H9 (cell line): ENCODE measurements around the gene PITPNM1. TPM values are rescaled to one million over a fixed set of nuclear protein-coding genes. Genes with fewer than 3 reads are reported as not detected.

ENCODE experiments used
- DNase-seq: peaks from one replicate; pipeline ENCODE4 v3.0.0-alpha.2; 2017
- H2AFZ ChIP-seq: one replicate; pipeline ENCODE4 v1.6.1; 2013; ENCODE audit warnings: mild to moderate bottlenecking, low read length, control low read depth, moderate library complexity
- H2AK5ac ChIP-seq: 2 replicates; pipeline ENCODE4 v1.6.1; 2013; ENCODE audit warnings: low read length, control low read depth, mixed read lengths; ENCODE audit not compliant: insufficient read length
- H2BK120ac ChIP-seq: one replicate; pipeline ENCODE4 v1.6.1; 2013; ENCODE audit warnings: low read depth, mild to moderate bottlenecking, low read length, control low read depth, inconsistent platforms; ENCODE audit not compliant: poor library complexity, severe bottlenecking
- H2BK12ac ChIP-seq: 2 replicates; pipeline ENCODE4 v1.6.1; 2013; ENCODE audit warnings: low read length, control low read depth, mixed read lengths, low read depth; ENCODE audit not compliant: insufficient read length
- H2BK15ac ChIP-seq: 2 replicates; pipeline ENCODE4 v1.6.1; 2013; ENCODE audit warnings: low read depth, low read length, control low read depth
- H2BK20ac ChIP-seq: one replicate; pipeline ENCODE4 v1.6.1; 2013; ENCODE audit warnings: low read depth, mild to moderate bottlenecking, low read length, control low read depth, inconsistent platforms; ENCODE audit not compliant: poor library complexity, severe bottlenecking
- H2BK5ac ChIP-seq: 2 replicates; pipeline ENCODE4 v1.6.1; 2013; ENCODE audit warnings: low read length, control low read depth, mixed read lengths; ENCODE audit not compliant: insufficient read length
- H3K14ac ChIP-seq: 2 replicates; pipeline ENCODE4 v1.6.1; 2013; ENCODE audit warnings: low read length, control low read depth; ENCODE audit not compliant: insufficient read depth
- H3K18ac ChIP-seq: 2 replicates; pipeline ENCODE4 v1.6.1; 2013; ENCODE audit warnings: low read depth, mild to moderate bottlenecking, mixed read lengths, low read length, control low read depth; ENCODE audit not compliant: insufficient read length
- H3K23ac ChIP-seq: 2 replicates; pipeline ENCODE4 v1.6.1; 2013; ENCODE audit warnings: low read length, control low read depth, mixed read lengths, low read depth; ENCODE audit not compliant: insufficient read length
- H3K23me2 ChIP-seq: 2 replicates; pipeline ENCODE4 v1.6.1; 2013; ENCODE audit warnings: low read depth, mild to moderate bottlenecking, mixed read lengths, low read length, control low read depth; ENCODE audit not compliant: insufficient read length, poor library complexity, severe bottlenecking
- H3K27ac ChIP-seq: 2 replicates; pipeline ENCODE4 v1.5.1; 2013; ENCODE audit warnings: low read length, control low read depth, mixed read lengths, low read depth; ENCODE audit not compliant: insufficient read length
- H3K27me3 ChIP-seq: 2 replicates; pipeline ENCODE4 v1.6.1; 2013; ENCODE audit warnings: low read length, control low read depth, inconsistent platforms; ENCODE audit not compliant: insufficient read depth
- H3K4ac ChIP-seq: 2 replicates; pipeline ENCODE4 v1.6.1; 2013; ENCODE audit warnings: low read depth, mild to moderate bottlenecking, control low read depth, inconsistent platforms, low read length, moderate library complexity
- H3K4me1 ChIP-seq: 2 replicates; pipeline ENCODE4 v1.6.1; 2013; ENCODE audit warnings: low read length, control low read depth, inconsistent platforms; ENCODE audit not compliant: insufficient read depth
- H3K4me2 ChIP-seq: 2 replicates; pipeline ENCODE4 v1.6.1; 2013; ENCODE audit warnings: low read length, control low read depth, mixed read lengths; ENCODE audit not compliant: insufficient read length, insufficient read depth
- H3K56ac ChIP-seq: 2 replicates; pipeline ENCODE4 v1.6.1; 2013; ENCODE audit warnings: low read depth, mild to moderate bottlenecking, mixed read lengths, low read length, control low read depth; ENCODE audit not compliant: insufficient read length
- H3K79me1 ChIP-seq: 2 replicates; pipeline ENCODE4 v1.6.1; 2013; ENCODE audit warnings: low read depth, mild to moderate bottlenecking, moderate library complexity, low read length, control low read depth, inconsistent platforms; ENCODE audit not compliant: insufficient read depth, poor library complexity, severe bottlenecking
- H3K79me2 ChIP-seq: 2 replicates; pipeline ENCODE4 v1.6.1; 2013; ENCODE audit warnings: low read length, control low read depth, inconsistent platforms; ENCODE audit not compliant: insufficient read depth
- H3K9ac ChIP-seq: 2 replicates; pipeline ENCODE4 v1.6.1; 2013; ENCODE audit warnings: low read length, control low read depth, mixed read lengths; ENCODE audit not compliant: insufficient read length; ENCODE audit errors: extremely low read depth
- H3K9me3 ChIP-seq: one replicate; pipeline ENCODE4 v1.6.1; 2013; ENCODE audit warnings: low read depth, low read length, inconsistent platforms; ENCODE audit not compliant: control insufficient read depth
- H3T11ph ChIP-seq: one replicate; pipeline ENCODE4 v1.6.1; 2013; ENCODE audit warnings: mild to moderate bottlenecking, low read length, control low read depth, inconsistent platforms
- H4K20me1 ChIP-seq: one replicate; pipeline ENCODE4 v1.6.1; 2013; ENCODE audit not compliant: control insufficient read depth, insufficient read length, insufficient read depth
- H4K5ac ChIP-seq: 2 replicates; pipeline ENCODE4 v1.6.1; 2013; ENCODE audit warnings: low read depth, mild to moderate bottlenecking, mixed read lengths, low read length, control low read depth; ENCODE audit not compliant: insufficient read length
- H4K8ac ChIP-seq: replicated peaks from 2 replicates; pipeline ENCODE4 v1.6.1; 2013; ENCODE audit warnings: low read length, control low read depth, mixed read lengths, low read depth; ENCODE audit not compliant: insufficient read length
- H4K91ac ChIP-seq: 2 replicates; pipeline ENCODE4 v1.6.1; 2013; ENCODE audit warnings: low read depth, mild to moderate bottlenecking, moderate library complexity, mixed read lengths, low read length, control low read depth; ENCODE audit not compliant: insufficient read length
- H3K27ac Mint-ChIP-seq, 3 experiments: 2 replicates in 2 of 3; 3 replicates in 1 of 3; pipeline ENCODE4 v1.8.0; 2020 to 2021; ENCODE audit warnings: mixed read lengths in 3 of 3, mild to moderate bottlenecking in 1 of 3, moderate library complexity in 1 of 3
- H3K27me3 Mint-ChIP-seq: 2 replicates; pipeline ENCODE4 v1.8.0; 2021; ENCODE audit warnings: low read depth, mild to moderate bottlenecking, moderate library complexity, mixed read lengths
- H3K36me3 Mint-ChIP-seq, 3 experiments: 2 replicates in 2 of 3; 3 replicates in 1 of 3; pipeline ENCODE4 v1.8.0; 2020 to 2021; ENCODE audit warnings: low read depth in 3 of 3, mixed read lengths in 3 of 3; ENCODE audit not compliant: insufficient read depth in 1 of 3
- H3K4me1 Mint-ChIP-seq, 2 experiments: 2 replicates each; pipeline ENCODE4 v1.8.0; 2020; ENCODE audit warnings: mixed read lengths in 2 of 2
- H3K4me3 Mint-ChIP-seq, 2 experiments: 2 replicates in 1 of 2; 3 replicates in 1 of 2; pipeline ENCODE4 v1.8.0; 2020 to 2021; ENCODE audit warnings: mild to moderate bottlenecking in 2 of 2, mixed read lengths in 2 of 2, moderate library complexity in 1 of 2
- H3K9me3 Mint-ChIP-seq, 2 experiments: 2 replicates in 1 of 2; 3 replicates in 1 of 2; pipeline ENCODE4 v1.8.0; 2020; ENCODE audit warnings: mild to moderate bottlenecking in 2 of 2, mixed read lengths in 2 of 2, moderate library complexity in 1 of 2
- CTCF ChIP-seq: fragments of 200-600 bp; sonication (generic); conservative IDR thresholded peaks from 3 replicates; pipeline ENCODE4 v1.8.0; 2021; ENCODE audit warnings: antibody characterized with exemption, mild to moderate bottlenecking
- WGBS: extraction: QIAGEN DNeasy Blood & Tissue Kit; methylation state at CpG from one replicate; pipeline ENCODE4 v1.1.7; 2013; ENCODE audit warnings: missing lambda C conversion rate, low lambda C conversion rate, mixed read lengths; ENCODE audit not compliant: insufficient read length; ENCODE audit errors: extremely low coverage; 5-methylcytosine and 5-hydroxymethylcytosine counted together
- total RNA-seq: library from RNA; stranded (reverse); gene quantifications from 2 replicates; pipeline ENCODE4 v1.2.1, GENCODE V29; 2021

Gene PITPNM1
- total RNA-seq, 1 experiment from 2014 or later, result 43.5 TPM

- Histone ChIP-seq H2AFZ (no peak overlapping the region), H3K9me3 (peaks cover 12% of the 10 kb centered on the region), H4K5ac (no peak overlapping the region), H2AK5ac (no peak overlapping the region), H4K91ac (no peak overlapping the region), H4K8ac (no peak overlapping the region), H3K4me2 (no peak overlapping the region), H3K27ac (no peak overlapping the region), H3K4me1 (no peaks in the 10 kb centered on the region), H4K20me1 (no peaks in the 10 kb centered on the region), H2BK20ac (no peak overlapping the region), H3K79me1 (no peaks in the 10 kb centered on the region), H3K23me2 (no peaks in the 10 kb centered on the region), H2BK5ac (no peak overlapping the region), H3K27me3 (no peaks in the 10 kb centered on the region), H3K56ac (no peak overlapping the region), H3K23ac (no peak overlapping the region), H3K18ac (no peak overlapping the region), H2BK120ac (no peak overlapping the region), H3K79me2 (no peaks in the 10 kb centered on the region), H3K9ac (no peak overlapping the region), H3T11ph (no peak overlapping the region), H2BK12ac (no peak overlapping the region), H3K4ac (no peak overlapping the region), H3K14ac (no peak overlapping the region), H2BK15ac (no peak overlapping the region)
- Mint-ChIP-seq H3K4me3 (no peak overlapping the region), H3K9me3 (peaks cover 27 to 32% of the 10 kb centered on the region in 2 experiments), H3K27me3 (peaks cover 11% of the 10 kb centered on the region), H3K36me3 (peaks cover 4 to 7% (median 4%) of the 10 kb centered on the region in 3 experiments; a peak in 5 of 7 replicates), H3K4me1 (peaks cover 4 to 6% of the 10 kb centered on the region in 2 experiments), H3K27ac (no peak overlapping the region; a peak in 1 of 7 replicates)
- WGBS, result no CpG with 5 or more reads among the region's 6 CpGs
- TF ChIP-seq CTCF, result no peak
- DNase-seq, result no peak
Measured at GRCh38 chr11:67538306-67538705, 33.1 kb upstream of the PITPNM1 start.
